22Rv1 (cell line): Measurements from ENCODE around the gene EHD4.

Experiments used
- H3K27ac ChIP-seq: fragments of 450-650 bp; 2 replicates; pipeline ENCODE4 v1.5.1; 2017
- ZFX ChIP-seq: fragments of 450-650 bp; IDR thresholded peaks from 2 replicates; pipeline ENCODE4 v1.6.1; 2017; ENCODE audit warnings: antibody characterized with exemption, borderline replicate concordance
- TF ChIP-seq, protein P1 (sequence below): fragments of 450-650 bp; IDR thresholded peaks from 2 replicates; pipeline ENCODE4 v1.5.1; 2017; ENCODE audit warnings: mild to moderate bottlenecking

EHD4 gene

GRCh38 chr15:42002333-42002732 is 30.0 kb upstream of the EHD4 start:
- TF ChIP-seq ZFX = no peak
- TF ChIP-seq, protein P1, sequence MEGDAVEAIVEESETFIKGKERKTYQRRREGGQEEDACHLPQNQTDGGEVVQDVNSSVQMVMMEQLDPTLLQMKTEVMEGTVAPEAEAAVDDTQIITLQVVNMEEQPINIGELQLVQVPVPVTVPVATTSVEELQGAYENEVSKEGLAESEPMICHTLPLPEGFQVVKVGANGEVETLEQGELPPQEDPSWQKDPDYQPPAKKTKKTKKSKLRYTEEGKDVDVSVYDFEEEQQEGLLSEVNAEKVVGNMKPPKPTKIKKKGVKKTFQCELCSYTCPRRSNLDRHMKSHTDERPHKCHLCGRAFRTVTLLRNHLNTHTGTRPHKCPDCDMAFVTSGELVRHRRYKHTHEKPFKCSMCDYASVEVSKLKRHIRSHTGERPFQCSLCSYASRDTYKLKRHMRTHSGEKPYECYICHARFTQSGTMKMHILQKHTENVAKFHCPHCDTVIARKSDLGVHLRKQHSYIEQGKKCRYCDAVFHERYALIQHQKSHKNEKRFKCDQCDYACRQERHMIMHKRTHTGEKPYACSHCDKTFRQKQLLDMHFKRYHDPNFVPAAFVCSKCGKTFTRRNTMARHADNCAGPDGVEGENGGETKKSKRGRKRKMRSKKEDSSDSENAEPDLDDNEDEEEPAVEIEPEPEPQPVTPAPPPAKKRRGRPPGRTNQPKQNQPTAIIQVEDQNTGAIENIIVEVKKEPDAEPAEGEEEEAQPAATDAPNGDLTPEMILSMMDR = no peak
- no peak overlapping the region for H3K27ac ChIP-seq

- H3K27ac ChIP-seq = no peak overlapping the region
- TF ChIP-seq, protein P1 = no peak
- no peak for TF ChIP-seq ZFX
These were observed 28.9 kb upstream of the EHD4 start for GRCh38 chr15:42001236-42001635.

DNA sequence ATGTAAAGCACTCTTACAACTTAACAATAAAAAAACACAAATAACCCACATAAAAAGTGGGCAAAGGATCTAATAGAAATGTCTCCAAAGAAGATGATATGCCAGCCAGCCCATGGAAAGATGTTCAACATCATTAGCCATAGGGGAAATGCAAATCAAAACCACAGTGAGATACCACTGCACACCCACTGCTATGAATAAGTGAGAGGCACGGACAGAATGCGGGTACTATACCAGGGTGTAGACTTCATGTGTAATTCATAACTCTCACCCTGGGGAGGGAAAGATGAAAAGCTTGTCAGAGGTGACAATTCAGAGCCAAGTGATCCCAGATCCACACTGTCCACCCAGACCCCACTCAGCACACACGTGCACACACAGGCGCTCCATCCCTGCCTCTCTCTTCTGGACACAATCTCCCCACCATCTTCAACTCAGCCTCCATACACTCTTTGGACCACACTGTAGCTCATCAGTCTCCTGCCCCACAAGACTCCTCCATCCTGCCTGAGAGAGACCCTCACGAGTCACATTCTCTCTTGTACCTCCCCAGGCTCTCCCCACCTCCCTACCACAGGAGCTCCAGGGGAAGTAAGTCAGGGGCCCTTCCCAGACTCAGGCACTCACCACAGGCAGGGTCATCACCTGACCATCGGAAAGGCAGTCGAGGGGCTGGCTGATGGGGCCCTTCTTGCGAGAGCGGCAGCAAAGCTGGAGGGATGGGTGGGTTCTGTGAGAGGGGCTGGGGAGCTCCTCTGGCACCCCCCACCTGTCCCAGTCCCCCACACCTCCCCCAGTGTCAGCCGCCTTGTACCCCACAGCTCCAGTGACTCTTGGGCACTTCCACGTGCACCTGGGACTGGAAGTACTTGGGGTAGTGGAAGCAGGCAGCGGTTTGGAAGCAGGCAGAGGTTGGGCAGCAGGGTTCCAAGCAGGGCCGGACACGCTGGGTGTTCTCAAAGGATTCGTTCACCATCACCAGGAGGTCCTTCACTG is 27.2 kb upstream of the EHD4 start:
- no peak overlapping the region for H3K27ac ChIP-seq
- no peak for TF ChIP-seq ZFX
- TF ChIP-seq, protein P1 = no peak

GRCh38 chr15:41997845-41998244 is 25.5 kb upstream of the EHD4 start:
- TF ChIP-seq, protein P1 = no peak
- TF ChIP-seq ZFX = no peak
- no peak overlapping the region for H3K27ac ChIP-seq

DNA sequence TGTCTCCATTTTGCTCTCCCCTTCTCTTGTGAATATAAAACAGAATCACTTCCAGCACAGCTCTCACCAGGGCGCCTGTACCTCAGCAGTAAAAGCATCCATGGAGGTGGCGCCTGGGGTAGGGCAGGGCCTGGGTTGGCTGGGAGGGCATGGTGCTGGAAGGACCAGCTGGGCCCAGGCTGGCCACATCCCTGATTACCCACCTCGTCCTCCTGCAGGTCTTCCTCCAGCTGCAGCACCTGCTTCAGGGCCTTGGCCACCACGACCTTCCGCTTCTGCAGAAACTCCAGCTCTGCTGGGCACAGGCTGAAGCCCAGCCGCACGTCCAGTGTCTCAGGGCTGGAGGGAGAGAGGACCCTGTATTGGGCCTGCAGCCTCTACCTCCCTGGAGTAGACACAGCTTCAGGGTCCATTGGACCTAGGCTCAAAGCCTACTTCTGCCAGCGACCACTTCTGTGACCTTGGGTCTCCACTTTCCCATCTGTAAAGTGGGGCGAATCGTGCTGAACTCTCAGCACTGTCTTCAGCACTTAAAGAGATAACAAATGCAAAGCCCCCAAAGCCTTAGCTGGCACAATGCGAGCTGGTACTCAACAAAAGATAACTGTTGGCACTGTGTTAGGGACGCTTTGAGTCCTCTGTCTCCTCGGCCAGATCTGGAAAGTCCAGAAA is 24.7 kb upstream of the EHD4 start:
- no peak for TF ChIP-seq ZFX
- TF ChIP-seq, protein P1 = no peak

GRCh38 chr15:41996376-41996775 is 24.0 kb upstream of the EHD4 start:
- TF ChIP-seq, protein P1 = no peak
- no peak for TF ChIP-seq ZFX
- H3K27ac ChIP-seq = no peak overlapping the region

More for the DNA sequence above, 24.7 kb upstream of the EHD4 start:
- no peak overlapping the region for H3K27ac ChIP-seq

- H3K27ac ChIP-seq = no peak overlapping the region
- no peak for TF ChIP-seq ZFX
- TF ChIP-seq, protein P1 = no peak
These were observed 23.1 kb upstream of the EHD4 start for GRCh38 chr15:41995476-41995855.
